ENCODE measurements around the gene DBNL. TPM values are rescaled to one million over a fixed set of nuclear protein-coding genes. Genes with fewer than 3 reads are reported as not detected.

DBNL gene
- total and polyA plus RNA-seq, 4 donors, result 26.1 to 60.2 (median 41.5) TPM

GRCh38 chr7:44071726-44072363 is 27.3 kb downstream of the DBNL start:
- no peak overlapping the region for H3K9ac ChIP-seq (ENCODE audit: low read depth in 1 of 2, low read length in 2 of 2)
- 77% methylated on average over 9 of the region's 9 CpGs for WGBS

DNA sequence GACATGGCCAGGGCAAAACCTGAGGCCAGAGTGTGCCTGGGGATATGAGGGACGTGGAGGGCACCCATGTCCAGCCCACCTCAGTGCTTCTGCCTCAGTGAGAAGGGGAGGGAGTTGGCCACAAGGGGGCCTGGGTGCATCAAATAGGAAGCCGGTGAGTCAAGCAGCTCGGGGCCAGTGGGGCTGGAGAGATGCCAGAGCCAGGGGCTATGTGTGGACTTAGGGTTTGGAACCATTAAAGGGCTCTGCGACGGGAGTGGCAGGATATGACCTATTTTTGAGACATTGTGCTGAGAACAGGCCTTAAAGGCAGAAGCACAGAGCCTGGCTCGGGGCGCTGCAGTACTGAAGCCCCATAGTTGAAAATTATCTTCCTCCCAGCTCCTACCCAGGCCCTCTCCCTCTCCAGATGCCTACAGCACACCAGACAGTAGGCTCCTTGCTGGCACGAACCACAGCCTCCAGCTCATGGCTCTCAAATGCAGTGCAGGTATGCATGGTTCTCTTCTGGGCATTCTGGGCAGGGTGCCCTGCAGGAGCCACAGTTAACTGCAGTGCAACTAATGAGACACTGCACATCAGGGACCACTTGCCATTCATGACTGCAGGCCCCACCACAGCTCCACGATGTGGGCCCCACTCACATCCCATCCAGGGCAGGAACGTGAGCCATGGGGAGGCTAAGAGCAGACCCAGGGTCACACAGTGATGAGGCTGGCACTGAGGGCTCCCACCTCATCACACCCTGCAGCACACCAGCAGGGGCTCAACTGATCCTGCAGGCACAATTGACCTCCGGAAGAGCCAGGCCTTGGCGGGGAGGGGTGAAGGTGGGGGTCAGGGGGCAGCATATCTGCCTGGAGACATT is 28.1 kb downstream of the DBNL start:
- H3K9me3 ChIP-seq (ENCODE audit: control insufficient read depth in 4 of 4, low read length in 3 of 4), result no peaks in the 10 kb centered on the region
- DNase-seq (ENCODE audit: low spot score), result peak; percentile 65
- peaks cover 0 to 11% (median 2%) of the 10 kb centered on the region in 4 donors for H3K36me3 ChIP-seq (ENCODE audit: control insufficient read depth in 4 of 4, insufficient read depth in 3 of 4, low read depth in 1 of 4, low read length in 3 of 4)
- TF ChIP-seq JUND (IDR thresholded peaks at IDR 0.05) (no peak), RAD21 (IDR thresholded peaks at IDR 0.05) (peak; percentile 60 to 75)
- TF ChIP-seq, protein P1, sequence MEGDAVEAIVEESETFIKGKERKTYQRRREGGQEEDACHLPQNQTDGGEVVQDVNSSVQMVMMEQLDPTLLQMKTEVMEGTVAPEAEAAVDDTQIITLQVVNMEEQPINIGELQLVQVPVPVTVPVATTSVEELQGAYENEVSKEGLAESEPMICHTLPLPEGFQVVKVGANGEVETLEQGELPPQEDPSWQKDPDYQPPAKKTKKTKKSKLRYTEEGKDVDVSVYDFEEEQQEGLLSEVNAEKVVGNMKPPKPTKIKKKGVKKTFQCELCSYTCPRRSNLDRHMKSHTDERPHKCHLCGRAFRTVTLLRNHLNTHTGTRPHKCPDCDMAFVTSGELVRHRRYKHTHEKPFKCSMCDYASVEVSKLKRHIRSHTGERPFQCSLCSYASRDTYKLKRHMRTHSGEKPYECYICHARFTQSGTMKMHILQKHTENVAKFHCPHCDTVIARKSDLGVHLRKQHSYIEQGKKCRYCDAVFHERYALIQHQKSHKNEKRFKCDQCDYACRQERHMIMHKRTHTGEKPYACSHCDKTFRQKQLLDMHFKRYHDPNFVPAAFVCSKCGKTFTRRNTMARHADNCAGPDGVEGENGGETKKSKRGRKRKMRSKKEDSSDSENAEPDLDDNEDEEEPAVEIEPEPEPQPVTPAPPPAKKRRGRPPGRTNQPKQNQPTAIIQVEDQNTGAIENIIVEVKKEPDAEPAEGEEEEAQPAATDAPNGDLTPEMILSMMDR (IDR thresholded peaks at IDR 0.05; ENCODE audit: low read depth, low read length, missing input control), result peak; percentile 37
- H3K4me1 ChIP-seq (ENCODE audit: control insufficient read depth in 4 of 4, insufficient read depth in 4 of 4, low read length in 3 of 4), result peaks cover 25 to 50% (median 43%) of the 10 kb centered on the region in 4 donors
- H3K27ac ChIP-seq (ENCODE audit: low read depth in 1 of 2, low read length in 2 of 2), result peak overlapping the region in 1 of 2 donors; percentile 39
- 67% methylated on average over 12 of the region's 12 CpGs for whole genome bisulfite sequencing
- no peaks in the 10 kb centered on the region for H3K27me3 ChIP-seq (ENCODE audit: control insufficient read depth in 4 of 4, insufficient read depth in 4 of 4, low read length in 3 of 4)
- H3K4me3 ChIP-seq (ENCODE audit: low read depth in 1 of 3, low read length in 3 of 3), result no peak overlapping the region
- H3K9ac ChIP-seq (ENCODE audit: low read depth in 1 of 2, low read length in 2 of 2), result no peak overlapping the region

More at GRCh38 chr7:44071726-44072363, 27.3 kb downstream of the DBNL start:
- H3K9me3 ChIP-seq (ENCODE audit: control insufficient read depth in 4 of 4, low read length in 3 of 4), result no peaks in the 10 kb centered on the region
- TF ChIP-seq JUND (IDR thresholded peaks at IDR 0.05) (no peak), HNF4A (conservative IDR thresholded peaks at IDR 0.05) (peak in 1 of 2 donors; percentile 15), YY1 (IDR thresholded peaks at IDR 0.05) (no peak), SP1 (IDR thresholded peaks at IDR 0.05) (no peak), HNF4G (IDR thresholded peaks at IDR 0.05) (no peak), TAF1 (conservative IDR thresholded peaks at IDR 0.05) (no peak), EGR1 (IDR thresholded peaks at IDR 0.05; ENCODE audit: low read depth in 2 of 2) (no peak)
- TF ChIP-seq, protein P2, sequence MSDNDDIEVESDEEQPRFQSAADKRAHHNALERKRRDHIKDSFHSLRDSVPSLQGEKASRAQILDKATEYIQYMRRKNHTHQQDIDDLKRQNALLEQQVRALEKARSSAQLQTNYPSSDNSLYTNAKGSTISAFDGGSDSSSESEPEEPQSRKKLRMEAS (IDR thresholded peaks at IDR 0.05), result no peak
- H3K4me3 ChIP-seq (ENCODE audit: low read depth in 1 of 3, low read length in 3 of 3), result no peak overlapping the region
- H3K27me3 ChIP-seq (ENCODE audit: control insufficient read depth in 4 of 4, insufficient read depth in 4 of 4, low read length in 3 of 4), result no peaks in the 10 kb centered on the region
- peaks cover 24 to 43% (median 41%) of the 10 kb centered on the region in 4 donors for H3K4me1 ChIP-seq (ENCODE audit: control insufficient read depth in 4 of 4, insufficient read depth in 4 of 4, low read length in 3 of 4)
- H3K36me3 ChIP-seq (ENCODE audit: control insufficient read depth in 4 of 4, insufficient read depth in 3 of 4, low read depth in 1 of 4, low read length in 3 of 4), result peaks cover 0 to 5% (median 1%) of the 10 kb centered on the region in 4 donors
- no peak overlapping the region for H3K27ac ChIP-seq (ENCODE audit: low read depth in 1 of 2, low read length in 2 of 2)
- DNase-seq (ENCODE audit: low spot score), result no peak

DNA sequence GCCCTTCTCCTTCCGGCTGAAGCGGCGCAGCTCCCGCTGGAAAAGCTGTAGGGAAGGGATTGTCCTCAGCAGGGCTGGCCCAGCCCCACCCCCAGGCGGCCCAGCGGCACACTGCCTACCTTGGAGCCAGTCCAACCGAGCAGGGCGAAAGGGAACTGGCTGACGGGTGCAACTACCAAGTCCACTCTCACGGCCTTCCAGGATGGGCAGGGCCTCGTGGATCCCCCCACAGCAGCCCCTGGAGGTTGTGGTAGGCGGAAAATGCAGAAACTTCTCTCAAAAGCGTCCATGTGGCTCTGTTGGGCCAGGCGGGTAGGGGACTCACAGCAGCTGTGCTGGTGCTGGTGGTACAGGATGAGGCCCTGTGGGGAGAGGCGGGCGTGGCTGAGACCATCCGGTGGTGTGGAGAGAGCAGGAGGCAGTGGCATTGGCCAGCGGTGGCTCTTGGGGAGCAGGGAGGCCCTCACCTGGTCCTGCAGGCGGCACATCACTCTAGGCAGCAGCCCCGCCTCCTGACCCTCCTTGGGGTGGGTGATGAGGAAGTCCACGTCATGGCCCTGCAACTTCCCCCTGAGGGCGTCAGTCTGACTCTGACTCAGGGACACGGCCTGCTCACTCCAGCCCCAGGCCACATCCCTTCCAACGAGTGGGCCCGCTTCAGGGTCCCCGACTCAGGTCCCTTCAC is 29.3 kb downstream of the DBNL start:
- H3K36me3 ChIP-seq (ENCODE audit: control insufficient read depth in 4 of 4, insufficient read depth in 3 of 4, low read depth in 1 of 4, low read length in 3 of 4), result peaks cover 4 to 23% (median 9%) of the 10 kb centered on the region in 4 donors
- H3K4me1 ChIP-seq (ENCODE audit: control insufficient read depth in 4 of 4, insufficient read depth in 4 of 4, low read length in 3 of 4), result peaks cover 25 to 60% (median 43%) of the 10 kb centered on the region in 4 donors
- 51% methylated on average over 26 of the region's 26 CpGs for WGBS
- H3K9ac ChIP-seq (ENCODE audit: low read depth in 1 of 2, low read length in 2 of 2), result no peak overlapping the region
- H3K27ac ChIP-seq (ENCODE audit: low read depth in 1 of 2, low read length in 2 of 2), result peak overlapping the region; percentile 39 to 62
- H3K9me3 ChIP-seq (ENCODE audit: control insufficient read depth in 4 of 4, low read length in 3 of 4), result no peaks in the 10 kb centered on the region
- peak; percentile 44 for TF ChIP-seq SP1 (IDR thresholded peaks at IDR 0.05)
- peak; percentile 25 to 52 for TF ChIP-seq RXRA (IDR thresholded peaks at IDR 0.05)
- TF ChIP-seq NR2F2 (IDR thresholded peaks at IDR 0.05), result no peak
- TF ChIP-seq JUND (IDR thresholded peaks at IDR 0.05), result no peak
- TF ChIP-seq, protein P2 (IDR thresholded peaks at IDR 0.05), result no peak
- TF ChIP-seq FOXA2 (IDR thresholded peaks at IDR 0.05), result no peak
- peak; percentile 41 to 56 for TF ChIP-seq HNF4A (conservative IDR thresholded peaks at IDR 0.05)
- TF ChIP-seq, protein P1 (IDR thresholded peaks at IDR 0.05; ENCODE audit: low read depth, low read length, missing input control), result peak; percentile 16
- TF ChIP-seq GABPA (IDR thresholded peaks at IDR 0.05 in 1 of 2, conservative IDR thresholded peaks at IDR 0.05 in 1 of 2), result peak in 1 of 2 donors; percentile 14
- TF ChIP-seq RAD21 (IDR thresholded peaks at IDR 0.05), result peak in 1 of 2 donors; percentile 64
- DNase-seq (ENCODE audit: low spot score), result no peak
- no peaks in the 10 kb centered on the region for H3K27me3 ChIP-seq (ENCODE audit: control insufficient read depth in 4 of 4, insufficient read depth in 4 of 4, low read length in 3 of 4)
- no peak overlapping the region for H3K4me3 ChIP-seq (ENCODE audit: low read depth in 1 of 3, low read length in 3 of 3)

Data from liver (tissue), 9 donors.